H9 (cell line): ENCODE measurements around the gene PPFIBP1. TPM values are rescaled to one million over a fixed set of nuclear protein-coding genes. Genes with fewer than 3 reads are reported as not detected.

Source experiments
- DNase-seq: peaks from one replicate; pipeline ENCODE4 v3.0.0-alpha.2; 2017
- H2AFZ ChIP-seq: one replicate; pipeline ENCODE4 v1.6.1; 2013; ENCODE audit warnings: mild to moderate bottlenecking, low read length, control low read depth, moderate library complexity
- H2AK5ac ChIP-seq: 2 replicates; pipeline ENCODE4 v1.6.1; 2013; ENCODE audit warnings: low read length, control low read depth, mixed read lengths; ENCODE audit not compliant: insufficient read length
- H2BK120ac ChIP-seq: one replicate; pipeline ENCODE4 v1.6.1; 2013; ENCODE audit warnings: low read depth, mild to moderate bottlenecking, low read length, control low read depth, inconsistent platforms; ENCODE audit not compliant: poor library complexity, severe bottlenecking
- H2BK12ac ChIP-seq: 2 replicates; pipeline ENCODE4 v1.6.1; 2013; ENCODE audit warnings: low read length, control low read depth, mixed read lengths, low read depth; ENCODE audit not compliant: insufficient read length
- H2BK15ac ChIP-seq: 2 replicates; pipeline ENCODE4 v1.6.1; 2013; ENCODE audit warnings: low read depth, low read length, control low read depth
- H2BK20ac ChIP-seq: one replicate; pipeline ENCODE4 v1.6.1; 2013; ENCODE audit warnings: low read depth, mild to moderate bottlenecking, low read length, control low read depth, inconsistent platforms; ENCODE audit not compliant: poor library complexity, severe bottlenecking
- H2BK5ac ChIP-seq: 2 replicates; pipeline ENCODE4 v1.6.1; 2013; ENCODE audit warnings: low read length, control low read depth, mixed read lengths; ENCODE audit not compliant: insufficient read length
- H3K14ac ChIP-seq: 2 replicates; pipeline ENCODE4 v1.6.1; 2013; ENCODE audit warnings: low read length, control low read depth; ENCODE audit not compliant: insufficient read depth
- H3K18ac ChIP-seq: 2 replicates; pipeline ENCODE4 v1.6.1; 2013; ENCODE audit warnings: low read depth, mild to moderate bottlenecking, mixed read lengths, low read length, control low read depth; ENCODE audit not compliant: insufficient read length
- H3K23ac ChIP-seq: 2 replicates; pipeline ENCODE4 v1.6.1; 2013; ENCODE audit warnings: low read length, control low read depth, mixed read lengths, low read depth; ENCODE audit not compliant: insufficient read length
- H3K23me2 ChIP-seq: 2 replicates; pipeline ENCODE4 v1.6.1; 2013; ENCODE audit warnings: low read depth, mild to moderate bottlenecking, mixed read lengths, low read length, control low read depth; ENCODE audit not compliant: insufficient read length, poor library complexity, severe bottlenecking
- H3K27ac ChIP-seq: 2 replicates; pipeline ENCODE4 v1.5.1; 2013; ENCODE audit warnings: low read length, control low read depth, mixed read lengths, low read depth; ENCODE audit not compliant: insufficient read length
- H3K27me3 ChIP-seq: 2 replicates; pipeline ENCODE4 v1.6.1; 2013; ENCODE audit warnings: low read length, control low read depth, inconsistent platforms; ENCODE audit not compliant: insufficient read depth
- H3K4ac ChIP-seq: 2 replicates; pipeline ENCODE4 v1.6.1; 2013; ENCODE audit warnings: low read depth, mild to moderate bottlenecking, control low read depth, inconsistent platforms, low read length, moderate library complexity
- H3K4me1 ChIP-seq: 2 replicates; pipeline ENCODE4 v1.6.1; 2013; ENCODE audit warnings: low read length, control low read depth, inconsistent platforms; ENCODE audit not compliant: insufficient read depth
- H3K4me2 ChIP-seq: 2 replicates; pipeline ENCODE4 v1.6.1; 2013; ENCODE audit warnings: low read length, control low read depth, mixed read lengths; ENCODE audit not compliant: insufficient read length, insufficient read depth
- H3K56ac ChIP-seq: 2 replicates; pipeline ENCODE4 v1.6.1; 2013; ENCODE audit warnings: low read depth, mild to moderate bottlenecking, mixed read lengths, low read length, control low read depth; ENCODE audit not compliant: insufficient read length
- H3K79me1 ChIP-seq: 2 replicates; pipeline ENCODE4 v1.6.1; 2013; ENCODE audit warnings: low read depth, mild to moderate bottlenecking, moderate library complexity, low read length, control low read depth, inconsistent platforms; ENCODE audit not compliant: insufficient read depth, poor library complexity, severe bottlenecking
- H3K79me2 ChIP-seq: 2 replicates; pipeline ENCODE4 v1.6.1; 2013; ENCODE audit warnings: low read length, control low read depth, inconsistent platforms; ENCODE audit not compliant: insufficient read depth
- H3K9ac ChIP-seq: 2 replicates; pipeline ENCODE4 v1.6.1; 2013; ENCODE audit warnings: low read length, control low read depth, mixed read lengths; ENCODE audit not compliant: insufficient read length; ENCODE audit errors: extremely low read depth
- H3K9me3 ChIP-seq: one replicate; pipeline ENCODE4 v1.6.1; 2013; ENCODE audit warnings: low read depth, low read length, inconsistent platforms; ENCODE audit not compliant: control insufficient read depth
- H3T11ph ChIP-seq: one replicate; pipeline ENCODE4 v1.6.1; 2013; ENCODE audit warnings: mild to moderate bottlenecking, low read length, control low read depth, inconsistent platforms
- H4K20me1 ChIP-seq: one replicate; pipeline ENCODE4 v1.6.1; 2013; ENCODE audit not compliant: control insufficient read depth, insufficient read length, insufficient read depth
- H4K5ac ChIP-seq: 2 replicates; pipeline ENCODE4 v1.6.1; 2013; ENCODE audit warnings: low read depth, mild to moderate bottlenecking, mixed read lengths, low read length, control low read depth; ENCODE audit not compliant: insufficient read length
- H4K8ac ChIP-seq: replicated peaks from 2 replicates; pipeline ENCODE4 v1.6.1; 2013; ENCODE audit warnings: low read length, control low read depth, mixed read lengths, low read depth; ENCODE audit not compliant: insufficient read length
- H4K91ac ChIP-seq: 2 replicates; pipeline ENCODE4 v1.6.1; 2013; ENCODE audit warnings: low read depth, mild to moderate bottlenecking, moderate library complexity, mixed read lengths, low read length, control low read depth; ENCODE audit not compliant: insufficient read length
- H3K27ac Mint-ChIP-seq, 3 experiments: 2 replicates in 2 of 3; 3 replicates in 1 of 3; pipeline ENCODE4 v1.8.0; 2020 to 2021; ENCODE audit warnings: mixed read lengths in 3 of 3, mild to moderate bottlenecking in 1 of 3, moderate library complexity in 1 of 3
- H3K27me3 Mint-ChIP-seq: 2 replicates; pipeline ENCODE4 v1.8.0; 2021; ENCODE audit warnings: low read depth, mild to moderate bottlenecking, moderate library complexity, mixed read lengths
- H3K36me3 Mint-ChIP-seq, 3 experiments: 2 replicates in 2 of 3; 3 replicates in 1 of 3; pipeline ENCODE4 v1.8.0; 2020 to 2021; ENCODE audit warnings: low read depth in 3 of 3, mixed read lengths in 3 of 3; ENCODE audit not compliant: insufficient read depth in 1 of 3
- H3K4me1 Mint-ChIP-seq, 2 experiments: 2 replicates each; pipeline ENCODE4 v1.8.0; 2020; ENCODE audit warnings: mixed read lengths in 2 of 2
- H3K4me3 Mint-ChIP-seq, 2 experiments: 2 replicates in 1 of 2; 3 replicates in 1 of 2; pipeline ENCODE4 v1.8.0; 2020 to 2021; ENCODE audit warnings: mild to moderate bottlenecking in 2 of 2, mixed read lengths in 2 of 2, moderate library complexity in 1 of 2
- H3K9me3 Mint-ChIP-seq, 2 experiments: 2 replicates in 1 of 2; 3 replicates in 1 of 2; pipeline ENCODE4 v1.8.0; 2020; ENCODE audit warnings: mild to moderate bottlenecking in 2 of 2, mixed read lengths in 2 of 2, moderate library complexity in 1 of 2
- total RNA-seq: library from RNA; stranded (reverse); gene quantifications from 2 replicates; pipeline ENCODE4 v1.2.1, GENCODE V29; 2021
- TF ChIP-seq, protein P1 (sequence below): fragments of 200-600 bp; sonication (generic); conservative IDR thresholded peaks from 3 replicates; pipeline ENCODE4 v1.8.0; 2021; ENCODE audit warnings: antibody characterized with exemption, mild to moderate bottlenecking

Gene PPFIBP1
- total RNA-seq, 1 experiment from 2014 or later: 29.2 TPM

GRCh38 chr12:27619308-27619707 is 95.3 kb downstream of the PPFIBP1 start:
- H3K23me2 ChIP-seq: no peaks in the 10 kb centered on the region
- H3K9ac ChIP-seq: no peak overlapping the region
- no peak overlapping the region for H2BK5ac ChIP-seq
- H2BK12ac ChIP-seq: no peak overlapping the region
- H3T11ph ChIP-seq: no peak overlapping the region
- H3K79me2 ChIP-seq: no peaks in the 10 kb centered on the region; the same call in 1 of the 2 replicates
- no peaks in the 10 kb centered on the region for H3K79me1 ChIP-seq
- H3K56ac ChIP-seq: no peak overlapping the region
- no peak overlapping the region for H2BK20ac ChIP-seq
- Mint-ChIP-seq H3K27ac (no peak overlapping the region), H3K4me3 (no peak overlapping the region), H3K4me1 (peaks cover 3 to 12% of the 10 kb centered on the region in 2 experiments; a peak in 2 of 4 replicates), H3K9me3 (peaks cover 0 to 3% of the 10 kb centered on the region in 2 experiments; a peak in 2 of 5 replicates), H3K27me3 (no peaks in the 10 kb centered on the region), H3K36me3 (peaks cover 0 to 8% (median 6%) of the 10 kb centered on the region in 3 experiments; a peak in 4 of 7 replicates)
- H3K18ac ChIP-seq: no peak overlapping the region
- no peak overlapping the region for H3K14ac ChIP-seq
- no peak overlapping the region for H2BK15ac ChIP-seq
- DNase-seq: no peak
- no peak overlapping the region for H2AFZ ChIP-seq
- no peak overlapping the region for H2AK5ac ChIP-seq
- H3K4ac ChIP-seq: no peak overlapping the region
- H3K23ac ChIP-seq: no peak overlapping the region
- H3K27ac ChIP-seq: no peak overlapping the region
- no peaks in the 10 kb centered on the region for H4K20me1 ChIP-seq
- no peak overlapping the region for H4K8ac ChIP-seq
- H2BK120ac ChIP-seq: no peak overlapping the region
- H3K27me3 ChIP-seq: no peaks in the 10 kb centered on the region
- H4K5ac ChIP-seq: no peak overlapping the region
- TF ChIP-seq, protein P1, sequence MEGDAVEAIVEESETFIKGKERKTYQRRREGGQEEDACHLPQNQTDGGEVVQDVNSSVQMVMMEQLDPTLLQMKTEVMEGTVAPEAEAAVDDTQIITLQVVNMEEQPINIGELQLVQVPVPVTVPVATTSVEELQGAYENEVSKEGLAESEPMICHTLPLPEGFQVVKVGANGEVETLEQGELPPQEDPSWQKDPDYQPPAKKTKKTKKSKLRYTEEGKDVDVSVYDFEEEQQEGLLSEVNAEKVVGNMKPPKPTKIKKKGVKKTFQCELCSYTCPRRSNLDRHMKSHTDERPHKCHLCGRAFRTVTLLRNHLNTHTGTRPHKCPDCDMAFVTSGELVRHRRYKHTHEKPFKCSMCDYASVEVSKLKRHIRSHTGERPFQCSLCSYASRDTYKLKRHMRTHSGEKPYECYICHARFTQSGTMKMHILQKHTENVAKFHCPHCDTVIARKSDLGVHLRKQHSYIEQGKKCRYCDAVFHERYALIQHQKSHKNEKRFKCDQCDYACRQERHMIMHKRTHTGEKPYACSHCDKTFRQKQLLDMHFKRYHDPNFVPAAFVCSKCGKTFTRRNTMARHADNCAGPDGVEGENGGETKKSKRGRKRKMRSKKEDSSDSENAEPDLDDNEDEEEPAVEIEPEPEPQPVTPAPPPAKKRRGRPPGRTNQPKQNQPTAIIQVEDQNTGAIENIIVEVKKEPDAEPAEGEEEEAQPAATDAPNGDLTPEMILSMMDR: no peak
- no peak overlapping the region for H4K91ac ChIP-seq
- no peaks in the 10 kb centered on the region for H3K9me3 ChIP-seq
- H3K4me1 ChIP-seq: no peaks in the 10 kb centered on the region; the same call in 1 of the 2 replicates
- H3K4me2 ChIP-seq: no peak overlapping the region
